Measurements from ENCODE around the gene SPDEF.

DNA sequence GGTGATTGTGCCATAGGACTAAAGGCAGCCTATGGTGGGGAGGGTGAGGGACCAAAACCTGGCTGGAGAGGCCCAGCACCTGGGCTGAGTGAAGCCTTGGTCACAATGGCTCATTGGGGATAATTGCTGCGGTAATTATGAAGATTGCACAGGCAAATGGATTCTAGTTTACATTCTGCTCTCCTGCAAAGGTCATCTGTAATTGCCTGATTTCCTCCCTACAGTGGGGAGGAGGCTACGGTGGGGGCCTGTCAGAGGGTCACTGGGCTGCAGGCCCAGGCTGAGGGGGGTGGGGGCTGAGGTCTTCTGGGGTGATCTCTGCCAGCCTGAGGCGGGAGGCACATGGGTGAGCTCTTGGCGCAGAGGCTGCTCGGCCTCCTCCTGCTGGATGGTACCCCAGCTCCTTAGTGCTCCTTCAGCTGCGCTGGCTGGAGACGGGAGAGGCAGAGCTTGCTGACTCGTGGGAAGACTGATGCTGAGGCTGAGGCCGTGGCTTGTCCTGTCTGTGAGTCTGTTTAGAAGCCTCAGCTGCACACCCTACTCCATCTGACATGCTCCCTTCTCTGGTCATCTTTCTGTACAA is 59.9 kb downstream of the SPDEF start:
- TF ChIP-seq, protein P1, sequence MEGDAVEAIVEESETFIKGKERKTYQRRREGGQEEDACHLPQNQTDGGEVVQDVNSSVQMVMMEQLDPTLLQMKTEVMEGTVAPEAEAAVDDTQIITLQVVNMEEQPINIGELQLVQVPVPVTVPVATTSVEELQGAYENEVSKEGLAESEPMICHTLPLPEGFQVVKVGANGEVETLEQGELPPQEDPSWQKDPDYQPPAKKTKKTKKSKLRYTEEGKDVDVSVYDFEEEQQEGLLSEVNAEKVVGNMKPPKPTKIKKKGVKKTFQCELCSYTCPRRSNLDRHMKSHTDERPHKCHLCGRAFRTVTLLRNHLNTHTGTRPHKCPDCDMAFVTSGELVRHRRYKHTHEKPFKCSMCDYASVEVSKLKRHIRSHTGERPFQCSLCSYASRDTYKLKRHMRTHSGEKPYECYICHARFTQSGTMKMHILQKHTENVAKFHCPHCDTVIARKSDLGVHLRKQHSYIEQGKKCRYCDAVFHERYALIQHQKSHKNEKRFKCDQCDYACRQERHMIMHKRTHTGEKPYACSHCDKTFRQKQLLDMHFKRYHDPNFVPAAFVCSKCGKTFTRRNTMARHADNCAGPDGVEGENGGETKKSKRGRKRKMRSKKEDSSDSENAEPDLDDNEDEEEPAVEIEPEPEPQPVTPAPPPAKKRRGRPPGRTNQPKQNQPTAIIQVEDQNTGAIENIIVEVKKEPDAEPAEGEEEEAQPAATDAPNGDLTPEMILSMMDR (IDR thresholded peaks at IDR 0.05): no peak
- TF ChIP-seq ZFX (IDR thresholded peaks at IDR 0.05; ENCODE audit: borderline replicate concordance): no peak

All from 22Rv1 (cell line).